Measurements from ENCODE around the gene SLC16A4. TPM values are rescaled to one million over a fixed set of nuclear protein-coding genes. Genes with fewer than 3 reads are reported as not detected.
"Not testable (repeated sequence)": the region's sequence is repeated elsewhere in the genome, so short reads cannot be mapped to it uniquely, and the experiment has no call there.

The SLC16A4 gene
- 15.4 and 25.4 TPM in 2 replicates for total RNA-seq

DNA sequence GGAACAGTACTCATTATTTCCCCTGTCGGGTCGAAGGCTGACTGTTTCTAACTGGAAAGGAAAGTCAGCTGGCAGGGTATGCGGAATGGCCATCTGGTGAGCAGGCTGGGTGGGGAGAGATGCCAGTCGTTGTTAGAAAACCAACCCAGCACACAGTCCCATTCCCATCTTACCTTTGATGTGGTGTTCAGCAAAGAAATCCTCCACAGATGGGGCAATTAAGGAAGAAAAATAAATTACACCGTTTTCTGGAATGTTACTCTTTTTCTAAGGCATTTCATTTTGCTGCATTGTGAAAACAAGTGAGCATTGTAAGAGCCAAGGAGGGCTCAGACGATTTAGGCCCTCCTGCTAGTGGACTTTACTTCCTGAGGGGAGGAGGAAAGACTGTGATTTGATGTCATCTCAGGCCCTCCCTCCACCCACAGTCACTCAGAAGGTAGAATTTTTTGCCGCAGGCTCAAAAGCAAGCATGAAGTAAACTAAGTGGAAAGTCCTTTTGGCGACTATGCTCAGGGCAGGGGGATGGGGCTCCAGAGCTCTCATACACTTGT lies at the start of gene SLC16A4:
Gene SLC16A4 (minus strand): TSS at position 335 of the 554 bp plus-strand sequence. CDS start 1,703 bp downstream, outside the sequence.
- peak; percentile 49 for DNase-seq (ENCODE audit: low read depth)
- TF ChIP-seq, protein P1, sequence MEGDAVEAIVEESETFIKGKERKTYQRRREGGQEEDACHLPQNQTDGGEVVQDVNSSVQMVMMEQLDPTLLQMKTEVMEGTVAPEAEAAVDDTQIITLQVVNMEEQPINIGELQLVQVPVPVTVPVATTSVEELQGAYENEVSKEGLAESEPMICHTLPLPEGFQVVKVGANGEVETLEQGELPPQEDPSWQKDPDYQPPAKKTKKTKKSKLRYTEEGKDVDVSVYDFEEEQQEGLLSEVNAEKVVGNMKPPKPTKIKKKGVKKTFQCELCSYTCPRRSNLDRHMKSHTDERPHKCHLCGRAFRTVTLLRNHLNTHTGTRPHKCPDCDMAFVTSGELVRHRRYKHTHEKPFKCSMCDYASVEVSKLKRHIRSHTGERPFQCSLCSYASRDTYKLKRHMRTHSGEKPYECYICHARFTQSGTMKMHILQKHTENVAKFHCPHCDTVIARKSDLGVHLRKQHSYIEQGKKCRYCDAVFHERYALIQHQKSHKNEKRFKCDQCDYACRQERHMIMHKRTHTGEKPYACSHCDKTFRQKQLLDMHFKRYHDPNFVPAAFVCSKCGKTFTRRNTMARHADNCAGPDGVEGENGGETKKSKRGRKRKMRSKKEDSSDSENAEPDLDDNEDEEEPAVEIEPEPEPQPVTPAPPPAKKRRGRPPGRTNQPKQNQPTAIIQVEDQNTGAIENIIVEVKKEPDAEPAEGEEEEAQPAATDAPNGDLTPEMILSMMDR (IDR thresholded peaks at IDR 0.05; ENCODE audit: insufficient read depth, low read length, poor library complexity, severe bottlenecking): no peak
- H3K4me3 ChIP-seq (ENCODE audit: low read depth, low read length): peak within 1 kb of the TSS; percentile 32
- no peaks in the 10 kb centered on the region for H3K27me3 ChIP-seq (ENCODE audit: control insufficient read depth, insufficient read depth, low read length)
- H3K36me3 ChIP-seq (ENCODE audit: control insufficient read depth, insufficient read depth, low read length): peaks cover 3% of the 10 kb centered on the region

DNA sequence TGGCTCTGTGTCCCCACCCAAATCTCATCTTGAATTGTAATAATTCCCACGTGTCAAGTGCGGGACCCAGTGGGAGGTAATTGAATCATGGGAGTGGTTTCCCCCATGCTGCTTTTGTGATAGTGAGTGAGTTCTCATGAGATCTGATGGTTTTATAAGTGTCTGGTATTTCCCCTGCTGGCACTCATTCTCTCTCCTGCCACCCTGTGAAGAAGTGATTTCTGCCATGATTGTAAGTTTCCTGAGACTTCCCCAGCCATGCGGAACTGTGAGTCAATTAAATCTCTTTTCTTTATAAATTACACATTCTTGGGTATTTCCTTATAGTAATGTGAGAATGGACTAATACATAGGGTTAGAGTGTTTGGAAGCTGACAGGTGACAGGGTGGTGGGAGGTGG lies 49.0 kb upstream of the SLC16A4 start:
- DNase-seq (ENCODE audit: low read depth); H3K27me3 ChIP-seq (ENCODE audit: control insufficient read depth, insufficient read depth, low read length); H3K4me3 ChIP-seq (ENCODE audit: low read depth, low read length); H3K36me3 ChIP-seq (ENCODE audit: control insufficient read depth, insufficient read depth, low read length): not testable (repeated sequence)

DNA sequence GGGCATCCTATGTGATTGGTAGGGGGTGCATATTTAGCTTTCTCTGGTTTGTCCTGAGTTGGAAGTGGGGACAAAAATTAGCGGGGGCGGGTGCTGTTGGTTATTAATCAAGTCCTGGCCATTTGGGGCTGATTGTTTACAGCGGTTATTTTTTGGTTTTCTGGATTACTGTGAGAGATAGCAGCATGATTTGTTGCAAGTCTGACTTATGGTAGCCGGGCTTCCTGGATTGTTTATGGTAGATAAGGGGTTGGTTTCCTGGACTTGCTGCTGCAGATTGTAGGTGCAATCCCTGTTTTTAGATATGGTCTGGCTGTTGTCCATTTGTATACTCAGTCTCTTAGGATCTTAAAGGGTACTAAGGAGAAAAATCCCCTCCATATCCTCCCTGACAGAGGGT lies 48.1 kb upstream of the SLC16A4 start:
- DNase-seq (ENCODE audit: low read depth): no peak
- Histone ChIP-seq H3K4me3 (ENCODE audit: low read depth, low read length) (no peak overlapping the region), H3K36me3 (ENCODE audit: control insufficient read depth, insufficient read depth, low read length) (no peaks in the 10 kb centered on the region), H3K27me3 (ENCODE audit: control insufficient read depth, insufficient read depth, low read length) (peaks cover 6% of the 10 kb centered on the region)
- TF ChIP-seq, protein P1 (IDR thresholded peaks at IDR 0.05; ENCODE audit: insufficient read depth, low read length, poor library complexity, severe bottlenecking): no peak

DNA sequence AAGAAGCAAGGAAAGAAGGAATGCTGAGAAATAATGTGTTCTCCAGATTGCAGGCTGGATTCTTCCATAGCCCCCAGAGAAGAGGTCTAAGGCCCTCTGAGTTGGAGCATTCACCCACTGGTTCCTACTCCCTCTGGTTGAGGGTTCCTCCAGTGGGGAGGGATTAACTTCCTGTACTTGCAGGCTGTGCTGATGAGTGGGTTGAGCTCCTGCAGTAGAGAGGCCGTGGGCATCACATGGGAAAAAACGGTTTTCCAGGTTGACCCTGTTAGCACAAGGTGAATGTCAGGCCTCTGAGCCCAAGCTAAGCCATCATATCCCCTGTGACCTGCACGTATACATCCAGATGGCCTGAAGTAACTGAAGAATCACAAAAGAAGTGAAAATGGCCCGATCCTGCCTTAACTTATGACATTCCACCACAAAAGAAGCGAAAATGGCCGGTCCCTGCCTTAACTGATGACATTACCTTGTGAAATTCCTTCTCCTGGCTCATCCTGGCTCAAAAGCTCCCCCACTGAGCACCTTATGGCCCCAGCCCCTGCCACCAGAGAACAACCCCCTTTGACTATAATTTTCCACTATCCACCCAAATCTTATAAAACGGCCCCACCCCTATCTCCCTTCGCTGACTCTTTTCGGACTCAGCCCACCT lies 46.9 kb upstream of the SLC16A4 start:
- not testable (repeated sequence) for H3K36me3 ChIP-seq (ENCODE audit: control insufficient read depth, insufficient read depth, low read length); H3K27me3 ChIP-seq (ENCODE audit: control insufficient read depth, insufficient read depth, low read length); DNase-seq (ENCODE audit: low read depth); H3K4me3 ChIP-seq (ENCODE audit: low read depth, low read length)

DNA sequence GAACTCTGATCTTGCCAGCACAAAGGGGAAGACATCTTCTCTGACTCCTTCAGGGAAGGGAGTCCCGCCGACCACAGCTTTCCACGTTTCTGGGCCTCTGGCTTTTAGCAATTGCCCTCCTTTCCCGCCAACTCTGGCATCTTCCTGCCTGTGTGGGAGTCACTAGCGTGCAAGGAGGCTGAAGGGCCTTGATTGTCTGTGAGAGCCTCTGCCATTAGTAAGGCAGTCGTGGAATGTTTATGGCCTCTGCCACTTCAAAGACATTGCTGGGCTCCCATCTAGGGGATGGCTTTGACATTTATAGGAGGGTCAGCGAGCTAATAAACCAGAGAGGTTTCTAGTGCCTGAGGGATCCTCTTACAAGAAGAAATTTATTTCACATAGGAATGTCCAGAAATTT lies 45.8 kb upstream of the SLC16A4 start:
- H3K36me3 ChIP-seq (ENCODE audit: control insufficient read depth, insufficient read depth, low read length): no peaks in the 10 kb centered on the region
- TF ChIP-seq, protein P1 (IDR thresholded peaks at IDR 0.05; ENCODE audit: insufficient read depth, low read length, poor library complexity, severe bottlenecking): no peak

DNA sequence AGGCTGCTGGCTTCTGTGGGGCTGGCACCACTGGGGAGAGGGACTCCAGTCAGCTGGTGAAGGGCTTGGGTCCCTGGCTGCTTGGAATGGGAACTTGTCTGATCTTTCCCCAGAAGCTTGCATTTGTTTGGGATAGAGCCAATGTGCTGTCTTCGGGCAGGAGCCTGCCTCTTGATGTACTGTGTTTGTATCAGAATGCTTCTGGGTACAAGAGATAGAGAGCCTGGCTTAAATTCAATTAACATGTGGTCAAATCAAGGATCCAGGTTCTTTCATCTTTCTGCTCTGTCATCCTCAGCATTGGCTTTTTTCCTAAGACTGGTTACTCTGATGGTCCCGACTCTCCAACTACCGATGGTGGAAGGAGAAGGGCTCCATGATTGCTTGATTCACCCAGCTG lies 44.1 kb upstream of the SLC16A4 start:
- no peak overlapping the region for H3K4me3 ChIP-seq (ENCODE audit: low read depth, low read length)
- H3K27me3 ChIP-seq (ENCODE audit: control insufficient read depth, insufficient read depth, low read length): peaks cover 14% of the 10 kb centered on the region
- H3K36me3 ChIP-seq (ENCODE audit: control insufficient read depth, insufficient read depth, low read length): no peaks in the 10 kb centered on the region
- DNase-seq (ENCODE audit: low read depth): no peak
- TF ChIP-seq, protein P1 (IDR thresholded peaks at IDR 0.05; ENCODE audit: insufficient read depth, low read length, poor library complexity, severe bottlenecking): no peak

More for the DNA sequence above, 45.8 kb upstream of the SLC16A4 start:
- peaks cover 4% of the 10 kb centered on the region for H3K27me3 ChIP-seq (ENCODE audit: control insufficient read depth, insufficient read depth, low read length)
- H3K4me3 ChIP-seq (ENCODE audit: low read depth, low read length): no peak overlapping the region
- DNase-seq (ENCODE audit: low read depth): peak; percentile 9

DNA sequence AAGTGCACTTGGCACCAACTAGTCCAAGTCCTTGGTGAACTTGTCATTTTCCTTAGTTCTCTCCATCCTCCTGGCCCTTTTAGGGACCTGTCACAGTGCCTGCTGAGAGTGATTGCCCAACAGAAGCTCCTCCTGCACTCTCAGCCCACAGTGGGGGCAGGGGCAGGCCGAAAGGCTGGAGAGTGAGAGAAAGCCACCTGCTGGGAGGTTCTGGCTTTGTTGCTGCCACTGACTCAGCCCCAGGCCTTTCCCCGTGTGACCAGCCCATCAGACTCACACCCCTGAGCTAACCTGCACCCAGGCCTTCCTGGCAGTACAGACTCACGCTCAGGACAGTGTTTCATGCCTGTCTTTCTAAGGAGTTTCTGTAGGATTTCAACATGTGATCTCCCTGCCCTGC lies 43.0 kb upstream of the SLC16A4 start:
- TF ChIP-seq, protein P1 (IDR thresholded peaks at IDR 0.05; ENCODE audit: insufficient read depth, low read length, poor library complexity, severe bottlenecking): peak; percentile 48
- peak; percentile 42 for DNase-seq (ENCODE audit: low read depth)
- Histone ChIP-seq H3K36me3 (ENCODE audit: control insufficient read depth, insufficient read depth, low read length) (no peaks in the 10 kb centered on the region), H3K4me3 (ENCODE audit: low read depth, low read length) (no peak overlapping the region), H3K27me3 (ENCODE audit: control insufficient read depth, insufficient read depth, low read length) (peaks cover 14% of the 10 kb centered on the region)

Data from kidney epithelial cell (primary cell).